ENCODE measurements around the gene PCSK5.

PCSK5 gene

GRCh38 chr9:75914002-75914401, 23.5 kb downstream of the PCSK5 start:
- no peak for DNase-seq (ENCODE audit: extremely low read depth, low read depth)
- no peak for TF ChIP-seq CTCF (IDR thresholded peaks at IDR 0.05; ENCODE audit: low read depth, low read length, missing control alignments)
- no peak overlapping the region for H3K4me3 ChIP-seq (replicated peaks; ENCODE audit: low read depth, low read length)

- DNase-seq (ENCODE audit: extremely low read depth, low read depth) = no peak
- no peak overlapping the region for H3K4me3 ChIP-seq (replicated peaks; ENCODE audit: low read depth, low read length)
- no peak for TF ChIP-seq CTCF (IDR thresholded peaks at IDR 0.05; ENCODE audit: low read depth, low read length, missing control alignments)
Measured at GRCh38 chr9:75914883-75915452, 24.5 kb downstream of the PCSK5 start.

- H3K4me3 ChIP-seq (replicated peaks; ENCODE audit: low read depth, low read length) = no peak overlapping the region
- TF ChIP-seq CTCF (IDR thresholded peaks at IDR 0.05; ENCODE audit: low read depth, low read length, missing control alignments) = no peak
- no peak for DNase-seq (ENCODE audit: extremely low read depth, low read depth)
Measured at GRCh38 chr9:75918154-75918553, 27.7 kb downstream of the PCSK5 start.

- no peak overlapping the region for H3K4me3 ChIP-seq (replicated peaks; ENCODE audit: low read depth, low read length)
- TF ChIP-seq CTCF (IDR thresholded peaks at IDR 0.05; ENCODE audit: low read depth, low read length, missing control alignments) = no peak
- no peak for DNase-seq (ENCODE audit: extremely low read depth, low read depth)
Measured at GRCh38 chr9:75918909-75919308, 28.4 kb downstream of the PCSK5 start.

GRCh38 chr9:75921391-75922127, 31.1 kb downstream of the PCSK5 start:
- TF ChIP-seq CTCF (IDR thresholded peaks at IDR 0.05; ENCODE audit: low read depth, low read length, missing control alignments) = no peak
- no peak overlapping the region for H3K4me3 ChIP-seq (replicated peaks; ENCODE audit: low read depth, low read length)
- DNase-seq (ENCODE audit: extremely low read depth, low read depth) = no peak

GRCh38 chr9:75926385-75926784, 35.9 kb downstream of the PCSK5 start:
- DNase-seq (ENCODE audit: extremely low read depth, low read depth) = no peak
- no peak overlapping the region for H3K4me3 ChIP-seq (replicated peaks; ENCODE audit: low read depth, low read length)
- no peak for TF ChIP-seq CTCF (IDR thresholded peaks at IDR 0.05; ENCODE audit: low read depth, low read length, missing control alignments)

Measured in HFF-Myc (cell line).